H9 (cell line): ENCODE results near the gene CDH26. TPM values are rescaled to one million over a fixed set of nuclear protein-coding genes. Genes with fewer than 3 reads are reported as not detected.

ENCODE experiments used
- DNase-seq: peaks from one replicate; pipeline ENCODE4 v3.0.0-alpha.2; 2017
- H2AFZ ChIP-seq: one replicate; pipeline ENCODE4 v1.6.1; 2013; ENCODE audit warnings: mild to moderate bottlenecking, low read length, control low read depth, moderate library complexity
- H2AK5ac ChIP-seq: 2 replicates; pipeline ENCODE4 v1.6.1; 2013; ENCODE audit warnings: low read length, control low read depth, mixed read lengths; ENCODE audit not compliant: insufficient read length
- H2BK120ac ChIP-seq: one replicate; pipeline ENCODE4 v1.6.1; 2013; ENCODE audit warnings: low read depth, mild to moderate bottlenecking, low read length, control low read depth, inconsistent platforms; ENCODE audit not compliant: poor library complexity, severe bottlenecking
- H2BK12ac ChIP-seq: 2 replicates; pipeline ENCODE4 v1.6.1; 2013; ENCODE audit warnings: low read length, control low read depth, mixed read lengths, low read depth; ENCODE audit not compliant: insufficient read length
- H2BK15ac ChIP-seq: 2 replicates; pipeline ENCODE4 v1.6.1; 2013; ENCODE audit warnings: low read depth, low read length, control low read depth
- H2BK20ac ChIP-seq: one replicate; pipeline ENCODE4 v1.6.1; 2013; ENCODE audit warnings: low read depth, mild to moderate bottlenecking, low read length, control low read depth, inconsistent platforms; ENCODE audit not compliant: poor library complexity, severe bottlenecking
- H2BK5ac ChIP-seq: 2 replicates; pipeline ENCODE4 v1.6.1; 2013; ENCODE audit warnings: low read length, control low read depth, mixed read lengths; ENCODE audit not compliant: insufficient read length
- H3K14ac ChIP-seq: 2 replicates; pipeline ENCODE4 v1.6.1; 2013; ENCODE audit warnings: low read length, control low read depth; ENCODE audit not compliant: insufficient read depth
- H3K18ac ChIP-seq: 2 replicates; pipeline ENCODE4 v1.6.1; 2013; ENCODE audit warnings: low read depth, mild to moderate bottlenecking, mixed read lengths, low read length, control low read depth; ENCODE audit not compliant: insufficient read length
- H3K23ac ChIP-seq: 2 replicates; pipeline ENCODE4 v1.6.1; 2013; ENCODE audit warnings: low read length, control low read depth, mixed read lengths, low read depth; ENCODE audit not compliant: insufficient read length
- H3K23me2 ChIP-seq: 2 replicates; pipeline ENCODE4 v1.6.1; 2013; ENCODE audit warnings: low read depth, mild to moderate bottlenecking, mixed read lengths, low read length, control low read depth; ENCODE audit not compliant: insufficient read length, poor library complexity, severe bottlenecking
- H3K27ac ChIP-seq: 2 replicates; pipeline ENCODE4 v1.5.1; 2013; ENCODE audit warnings: low read length, control low read depth, mixed read lengths, low read depth; ENCODE audit not compliant: insufficient read length
- H3K27me3 ChIP-seq: 2 replicates; pipeline ENCODE4 v1.6.1; 2013; ENCODE audit warnings: low read length, control low read depth, inconsistent platforms; ENCODE audit not compliant: insufficient read depth
- H3K4ac ChIP-seq: 2 replicates; pipeline ENCODE4 v1.6.1; 2013; ENCODE audit warnings: low read depth, mild to moderate bottlenecking, control low read depth, inconsistent platforms, low read length, moderate library complexity
- H3K4me1 ChIP-seq: 2 replicates; pipeline ENCODE4 v1.6.1; 2013; ENCODE audit warnings: low read length, control low read depth, inconsistent platforms; ENCODE audit not compliant: insufficient read depth
- H3K4me2 ChIP-seq: 2 replicates; pipeline ENCODE4 v1.6.1; 2013; ENCODE audit warnings: low read length, control low read depth, mixed read lengths; ENCODE audit not compliant: insufficient read length, insufficient read depth
- H3K56ac ChIP-seq: 2 replicates; pipeline ENCODE4 v1.6.1; 2013; ENCODE audit warnings: low read depth, mild to moderate bottlenecking, mixed read lengths, low read length, control low read depth; ENCODE audit not compliant: insufficient read length
- H3K79me1 ChIP-seq: 2 replicates; pipeline ENCODE4 v1.6.1; 2013; ENCODE audit warnings: low read depth, mild to moderate bottlenecking, moderate library complexity, low read length, control low read depth, inconsistent platforms; ENCODE audit not compliant: insufficient read depth, poor library complexity, severe bottlenecking
- H3K79me2 ChIP-seq: 2 replicates; pipeline ENCODE4 v1.6.1; 2013; ENCODE audit warnings: low read length, control low read depth, inconsistent platforms; ENCODE audit not compliant: insufficient read depth
- H3K9ac ChIP-seq: 2 replicates; pipeline ENCODE4 v1.6.1; 2013; ENCODE audit warnings: low read length, control low read depth, mixed read lengths; ENCODE audit not compliant: insufficient read length; ENCODE audit errors: extremely low read depth
- H3K9me3 ChIP-seq: one replicate; pipeline ENCODE4 v1.6.1; 2013; ENCODE audit warnings: low read depth, low read length, inconsistent platforms; ENCODE audit not compliant: control insufficient read depth
- H3T11ph ChIP-seq: one replicate; pipeline ENCODE4 v1.6.1; 2013; ENCODE audit warnings: mild to moderate bottlenecking, low read length, control low read depth, inconsistent platforms
- H4K20me1 ChIP-seq: one replicate; pipeline ENCODE4 v1.6.1; 2013; ENCODE audit not compliant: control insufficient read depth, insufficient read length, insufficient read depth
- H4K5ac ChIP-seq: 2 replicates; pipeline ENCODE4 v1.6.1; 2013; ENCODE audit warnings: low read depth, mild to moderate bottlenecking, mixed read lengths, low read length, control low read depth; ENCODE audit not compliant: insufficient read length
- H4K8ac ChIP-seq: replicated peaks from 2 replicates; pipeline ENCODE4 v1.6.1; 2013; ENCODE audit warnings: low read length, control low read depth, mixed read lengths, low read depth; ENCODE audit not compliant: insufficient read length
- H4K91ac ChIP-seq: 2 replicates; pipeline ENCODE4 v1.6.1; 2013; ENCODE audit warnings: low read depth, mild to moderate bottlenecking, moderate library complexity, mixed read lengths, low read length, control low read depth; ENCODE audit not compliant: insufficient read length
- H3K27ac Mint-ChIP-seq, 3 experiments: 2 replicates in 2 of 3; 3 replicates in 1 of 3; pipeline ENCODE4 v1.8.0; 2020 to 2021; ENCODE audit warnings: mixed read lengths in 3 of 3, mild to moderate bottlenecking in 1 of 3, moderate library complexity in 1 of 3
- H3K27me3 Mint-ChIP-seq: 2 replicates; pipeline ENCODE4 v1.8.0; 2021; ENCODE audit warnings: low read depth, mild to moderate bottlenecking, moderate library complexity, mixed read lengths
- H3K36me3 Mint-ChIP-seq, 3 experiments: 2 replicates in 2 of 3; 3 replicates in 1 of 3; pipeline ENCODE4 v1.8.0; 2020 to 2021; ENCODE audit warnings: low read depth in 3 of 3, mixed read lengths in 3 of 3; ENCODE audit not compliant: insufficient read depth in 1 of 3
- H3K4me1 Mint-ChIP-seq, 2 experiments: 2 replicates each; pipeline ENCODE4 v1.8.0; 2020; ENCODE audit warnings: mixed read lengths in 2 of 2
- H3K4me3 Mint-ChIP-seq, 2 experiments: 2 replicates in 1 of 2; 3 replicates in 1 of 2; pipeline ENCODE4 v1.8.0; 2020 to 2021; ENCODE audit warnings: mild to moderate bottlenecking in 2 of 2, mixed read lengths in 2 of 2, moderate library complexity in 1 of 2
- H3K9me3 Mint-ChIP-seq, 2 experiments: 2 replicates in 1 of 2; 3 replicates in 1 of 2; pipeline ENCODE4 v1.8.0; 2020; ENCODE audit warnings: mild to moderate bottlenecking in 2 of 2, mixed read lengths in 2 of 2, moderate library complexity in 1 of 2
- CTCF ChIP-seq: fragments of 200-600 bp; sonication (generic); conservative IDR thresholded peaks from 3 replicates; pipeline ENCODE4 v1.8.0; 2021; ENCODE audit warnings: antibody characterized with exemption, mild to moderate bottlenecking
- total RNA-seq: library from RNA; stranded (reverse); gene quantifications from 2 replicates; pipeline ENCODE4 v1.2.1, GENCODE V29; 2021

CDH26 gene
- total RNA-seq, 1 experiment from 2014 or later = 0.79 TPM

GRCh38 chr20:59920944-59921343, 37.3 kb upstream of the CDH26 start:
- H3K27me3 ChIP-seq = no peaks in the 10 kb centered on the region
- no peak for TF ChIP-seq CTCF
- H3K18ac ChIP-seq = no peak overlapping the region
- H3K9me3 ChIP-seq = no peaks in the 10 kb centered on the region
- no peak overlapping the region for H2BK120ac ChIP-seq
- no peak overlapping the region for H4K5ac ChIP-seq
- no peak overlapping the region for H3K9ac ChIP-seq
- Mint-ChIP-seq H3K27ac (no peak overlapping the region), H3K9me3 (no peaks in the 10 kb centered on the region), H3K4me1 (no peaks in the 10 kb centered on the region), H3K4me3 (no peak overlapping the region), H3K36me3 (no peaks in the 10 kb centered on the region), H3K27me3 (peaks cover 2% of the 10 kb centered on the region; the same call in 1 of the 2 replicates)
- no peak overlapping the region for H3K56ac ChIP-seq
- H3T11ph ChIP-seq = no peak overlapping the region
- no peaks in the 10 kb centered on the region for H3K23me2 ChIP-seq
- H4K20me1 ChIP-seq = no peaks in the 10 kb centered on the region
- no peak overlapping the region for H2BK20ac ChIP-seq
- H2AK5ac ChIP-seq = no peak overlapping the region
- H4K91ac ChIP-seq = no peak overlapping the region
- no peak overlapping the region for H2BK12ac ChIP-seq
- H3K4me2 ChIP-seq = no peak overlapping the region
- H2BK5ac ChIP-seq = no peak overlapping the region
- no peaks in the 10 kb centered on the region for H3K79me1 ChIP-seq
- H3K27ac ChIP-seq = no peak overlapping the region
- DNase-seq = no peak
- no peak overlapping the region for H2BK15ac ChIP-seq
- H3K14ac ChIP-seq = no peak overlapping the region
- no peaks in the 10 kb centered on the region for H3K79me2 ChIP-seq
- no peak overlapping the region for H2AFZ ChIP-seq
- H4K8ac ChIP-seq = no peak overlapping the region
- no peak overlapping the region for H3K23ac ChIP-seq
- H3K4ac ChIP-seq = no peak overlapping the region
- no peaks in the 10 kb centered on the region for H3K4me1 ChIP-seq
